ENCODE results near the gene TBL1X. TPM values are rescaled to one million over a fixed set of nuclear protein-coding genes. Genes with fewer than 3 reads are reported as not detected.

Gene TBL1X
- total and polyA plus RNA-seq, 4 donors = 10.1 to 16.0 (median 13.5) TPM

DNA sequence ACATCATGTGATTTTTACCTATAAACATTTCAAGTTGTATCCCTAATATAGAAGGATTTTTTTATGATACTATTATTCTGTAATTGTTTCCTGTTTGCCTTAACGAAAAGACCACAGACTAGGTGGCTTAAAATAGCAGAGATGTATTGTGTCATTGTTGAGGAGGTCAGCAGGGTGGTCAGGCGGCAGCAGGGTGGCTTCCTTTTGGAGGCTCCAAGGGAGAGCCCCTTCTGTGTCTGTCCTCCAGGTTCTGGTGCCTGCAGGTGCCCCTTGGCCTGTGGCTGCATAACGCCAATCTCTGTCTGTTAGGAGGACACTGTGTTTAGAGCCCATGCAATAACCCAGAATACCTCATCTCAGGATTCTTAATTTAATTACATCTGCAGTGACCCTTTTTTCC, 118.1 kb downstream of the TBL1X start:
- no peak overlapping the region for H3K4me3 ChIP-seq (ENCODE audit: low read depth, low read length)
- WGBS (ENCODE audit: insufficient coverage) = 58% methylated on average over 3 of the region's 3 CpGs

DNA sequence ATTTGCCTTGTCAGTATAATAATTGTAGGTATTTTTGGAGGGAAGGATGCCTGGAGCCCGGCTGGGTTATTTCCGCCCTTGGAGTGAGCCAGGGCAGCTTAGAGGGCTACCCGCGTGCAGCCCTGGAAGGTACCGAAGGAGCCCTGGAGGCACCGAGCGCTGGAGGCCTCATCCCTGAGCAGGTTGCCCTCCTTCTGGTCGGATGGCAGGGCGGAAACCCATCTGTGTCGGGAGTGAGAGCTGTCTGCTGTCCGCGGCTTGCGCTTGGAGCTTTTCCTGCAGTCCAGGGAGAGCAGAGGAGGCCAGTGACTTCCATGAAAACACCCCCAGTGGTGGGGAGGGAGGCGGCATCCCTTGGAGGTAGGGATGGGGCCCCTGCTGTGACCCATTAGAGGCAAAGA, 122.1 kb downstream of the TBL1X start:
- no peaks in the 10 kb centered on the region for H3K4me1 ChIP-seq (ENCODE audit: control insufficient read depth, insufficient read depth, low read length)
- DNase-seq (ENCODE audit: low read depth in 4 of 6, low spot score in 6 of 6) = no peak
- no peak overlapping the region for H3K4me3 ChIP-seq (ENCODE audit: low read depth, low read length)
- no peaks in the 10 kb centered on the region for H3K36me3 ChIP-seq (ENCODE audit: control insufficient read depth, insufficient read depth, low read length)
- H3K27me3 ChIP-seq (ENCODE audit: control insufficient read depth, insufficient read depth, low read length) = no peaks in the 10 kb centered on the region
- WGBS (ENCODE audit: insufficient coverage) = 75% methylated on average over 11 of the region's 14 CpGs
- H3K27ac ChIP-seq (ENCODE audit: low read depth, low read length) = no peak overlapping the region
- no peaks in the 10 kb centered on the region for H3K9me3 ChIP-seq (ENCODE audit: control insufficient read depth, insufficient read depth, low read length)

More for the DNA sequence above, 118.1 kb downstream of the TBL1X start:
- Histone ChIP-seq H3K4me1 (ENCODE audit: control insufficient read depth, insufficient read depth, low read length) (peaks cover 6% of the 10 kb centered on the region), H3K9me3 (ENCODE audit: control insufficient read depth, insufficient read depth, low read length) (no peaks in the 10 kb centered on the region), H3K27ac (ENCODE audit: low read depth, low read length) (no peak overlapping the region), H3K36me3 (ENCODE audit: control insufficient read depth, insufficient read depth, low read length) (no peaks in the 10 kb centered on the region), H3K27me3 (ENCODE audit: control insufficient read depth, insufficient read depth, low read length) (no peaks in the 10 kb centered on the region)
- DNase-seq (ENCODE audit: low read depth in 4 of 6, low spot score in 6 of 6) = no peak

DNA sequence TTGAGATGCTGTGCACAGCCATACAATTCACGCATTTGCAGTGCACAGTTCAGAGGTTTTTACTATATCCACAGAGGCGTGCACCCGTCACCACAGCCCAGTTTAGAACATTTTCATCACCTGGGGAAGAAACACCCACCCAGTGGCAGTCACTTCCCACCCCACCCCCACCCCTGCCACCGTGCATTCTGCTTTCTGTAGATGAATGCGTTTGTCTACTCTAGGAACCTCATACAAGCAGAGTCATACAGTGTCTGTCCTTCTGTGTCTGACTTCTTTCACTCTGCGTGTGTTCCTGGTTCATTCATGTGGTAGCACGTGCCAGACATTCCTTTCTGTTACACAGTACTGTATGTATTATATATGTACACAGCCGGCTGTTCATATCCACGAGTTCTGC, 122.8 kb downstream of the TBL1X start:
- H3K27me3 ChIP-seq (ENCODE audit: control insufficient read depth, insufficient read depth, low read length) = no peaks in the 10 kb centered on the region
- no peaks in the 10 kb centered on the region for H3K9me3 ChIP-seq (ENCODE audit: control insufficient read depth, insufficient read depth, low read length)
- WGBS (ENCODE audit: insufficient coverage) = 60% methylated on average over 1 of the region's 9 CpGs
- no peaks in the 10 kb centered on the region for H3K4me1 ChIP-seq (ENCODE audit: control insufficient read depth, insufficient read depth, low read length)
- no peaks in the 10 kb centered on the region for H3K36me3 ChIP-seq (ENCODE audit: control insufficient read depth, insufficient read depth, low read length)
- H3K4me3 ChIP-seq (ENCODE audit: low read depth, low read length) = no peak overlapping the region
- no peak overlapping the region for H3K27ac ChIP-seq (ENCODE audit: low read depth, low read length)
- DNase-seq (ENCODE audit: low read depth in 4 of 6, low spot score in 6 of 6) = no peak

DNA sequence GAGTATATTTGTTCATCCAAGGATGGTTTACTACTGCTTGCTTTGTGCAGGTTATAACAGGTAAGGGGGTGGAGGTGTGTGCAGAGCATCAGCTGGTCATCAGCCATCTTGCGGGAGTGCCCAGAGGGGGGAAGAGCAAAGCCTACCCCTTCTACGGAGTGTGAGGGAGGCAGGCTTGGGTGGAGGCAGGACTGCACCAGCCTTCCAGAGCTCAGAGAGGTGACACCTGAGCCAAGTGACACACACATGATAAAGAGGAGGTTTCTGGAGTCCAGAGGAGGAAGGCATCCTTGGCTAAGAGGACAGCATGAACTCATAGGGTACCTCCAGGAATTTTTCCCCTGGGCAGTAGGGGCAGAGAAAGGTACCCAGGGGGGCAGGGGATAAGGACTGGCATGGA, 126.6 kb downstream of the TBL1X start:
- peaks cover under 1% of the 10 kb centered on the region for H3K4me1 ChIP-seq (ENCODE audit: control insufficient read depth, insufficient read depth, low read length)
- no peak overlapping the region for H3K27ac ChIP-seq (ENCODE audit: low read depth, low read length)
- H3K36me3 ChIP-seq (ENCODE audit: control insufficient read depth, insufficient read depth, low read length) = no peaks in the 10 kb centered on the region
- WGBS (ENCODE audit: insufficient coverage) = 94% methylated on average over 2 of the region's 2 CpGs
- H3K9me3 ChIP-seq (ENCODE audit: control insufficient read depth, insufficient read depth, low read length) = no peaks in the 10 kb centered on the region
- no peak overlapping the region for H3K4me3 ChIP-seq (ENCODE audit: low read depth, low read length)
- no peaks in the 10 kb centered on the region for H3K27me3 ChIP-seq (ENCODE audit: control insufficient read depth, insufficient read depth, low read length)
- no peak for DNase-seq (ENCODE audit: low read depth in 4 of 6, low spot score in 6 of 6)

DNA sequence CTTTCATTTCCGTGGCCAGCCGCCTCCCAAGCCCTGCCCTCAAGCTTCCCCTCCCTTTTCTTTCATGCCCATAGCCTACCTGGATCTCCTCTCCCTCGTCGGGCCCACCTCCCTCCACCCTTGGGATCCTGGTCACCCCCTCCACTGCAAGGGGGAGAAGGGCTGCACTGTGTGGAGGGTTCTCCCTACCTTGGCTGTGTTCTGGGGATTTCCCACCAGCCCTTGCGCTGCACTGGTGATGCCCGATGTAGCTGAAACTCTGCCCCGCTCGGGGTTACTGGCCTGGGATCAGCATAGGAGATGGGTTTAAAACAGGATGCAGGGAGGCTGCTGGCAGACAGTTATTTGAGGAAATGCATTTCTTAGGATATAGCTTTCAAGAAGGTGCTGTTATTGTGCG, 128.9 kb downstream of the TBL1X start:
- Histone ChIP-seq H3K9me3 (ENCODE audit: control insufficient read depth, insufficient read depth, low read length) (no peaks in the 10 kb centered on the region), H3K27me3 (ENCODE audit: control insufficient read depth, insufficient read depth, low read length) (no peaks in the 10 kb centered on the region), H3K36me3 (ENCODE audit: control insufficient read depth, insufficient read depth, low read length) (no peaks in the 10 kb centered on the region), H3K4me1 (ENCODE audit: control insufficient read depth, insufficient read depth, low read length) (peaks cover 6% of the 10 kb centered on the region), H3K4me3 (ENCODE audit: low read depth, low read length) (no peak overlapping the region), H3K27ac (ENCODE audit: low read depth, low read length) (no peak overlapping the region)
- 83% methylated on average over 5 of the region's 9 CpGs for WGBS (ENCODE audit: insufficient coverage)
- no peak for DNase-seq (ENCODE audit: low read depth in 4 of 6, low spot score in 6 of 6)

DNA sequence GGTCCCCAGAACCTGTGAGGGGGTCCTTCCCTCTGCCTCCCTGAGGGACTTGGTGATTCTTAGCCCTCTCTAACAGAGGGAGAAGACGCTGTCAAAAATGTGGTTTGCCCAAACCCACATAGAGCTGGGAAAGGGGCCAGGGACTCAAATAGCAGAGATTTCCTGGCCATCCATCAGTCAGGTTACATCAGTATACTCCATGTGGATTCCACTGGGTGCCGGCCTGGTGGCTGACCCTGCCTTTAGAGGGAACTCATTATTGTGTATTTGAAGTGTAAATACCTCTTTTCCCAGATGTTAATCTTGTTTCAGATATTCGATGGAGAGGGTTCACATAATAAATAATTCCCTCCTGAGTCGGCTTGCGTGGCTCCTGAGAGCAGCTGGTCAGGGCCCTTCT, 130.3 kb downstream of the TBL1X start:
- Histone ChIP-seq H3K27me3 (ENCODE audit: control insufficient read depth, insufficient read depth, low read length) (no peaks in the 10 kb centered on the region), H3K9me3 (ENCODE audit: control insufficient read depth, insufficient read depth, low read length) (no peaks in the 10 kb centered on the region), H3K27ac (ENCODE audit: low read depth, low read length) (no peak overlapping the region), H3K36me3 (ENCODE audit: control insufficient read depth, insufficient read depth, low read length) (no peaks in the 10 kb centered on the region), H3K4me1 (ENCODE audit: control insufficient read depth, insufficient read depth, low read length) (peaks cover 6% of the 10 kb centered on the region), H3K4me3 (ENCODE audit: low read depth, low read length) (no peak overlapping the region)
- no peak for DNase-seq (ENCODE audit: low read depth in 4 of 6, low spot score in 6 of 6)
- WGBS (ENCODE audit: insufficient coverage) = 40% methylated on average over 1 of the region's 5 CpGs

DNA sequence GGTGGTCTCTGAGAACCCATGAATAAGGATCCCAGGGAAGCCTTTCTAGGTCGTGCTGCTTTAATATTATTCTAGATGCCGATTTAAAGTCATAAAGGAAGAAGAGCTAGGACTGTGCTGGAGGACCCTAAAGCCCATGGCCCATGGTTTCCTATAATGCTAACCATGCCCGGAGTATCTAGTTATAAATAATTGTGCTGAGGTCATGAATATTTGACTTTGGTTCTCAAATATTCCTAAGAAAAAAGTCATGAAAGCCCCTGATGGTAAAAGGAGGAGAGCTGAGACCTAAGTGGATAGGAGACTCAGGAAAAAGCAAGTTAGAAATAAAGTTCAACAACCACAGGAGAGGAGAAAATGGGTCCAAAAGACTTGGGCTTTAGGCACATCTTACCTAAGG, 132.0 kb downstream of the TBL1X start:
- DNase-seq (ENCODE audit: low read depth in 4 of 6, low spot score in 6 of 6) = no peak
- H3K36me3 ChIP-seq (ENCODE audit: control insufficient read depth, insufficient read depth, low read length) = no peaks in the 10 kb centered on the region
- H3K27ac ChIP-seq (ENCODE audit: low read depth, low read length) = no peak overlapping the region
- no peaks in the 10 kb centered on the region for H3K27me3 ChIP-seq (ENCODE audit: control insufficient read depth, insufficient read depth, low read length)
- peaks cover 6% of the 10 kb centered on the region for H3K4me1 ChIP-seq (ENCODE audit: control insufficient read depth, insufficient read depth, low read length)
- WGBS (ENCODE audit: insufficient coverage) = 85% methylated on average over 2 of the region's 3 CpGs
- H3K9me3 ChIP-seq (ENCODE audit: control insufficient read depth, insufficient read depth, low read length) = no peaks in the 10 kb centered on the region
- no peak overlapping the region for H3K4me3 ChIP-seq (ENCODE audit: low read depth, low read length)

DNA sequence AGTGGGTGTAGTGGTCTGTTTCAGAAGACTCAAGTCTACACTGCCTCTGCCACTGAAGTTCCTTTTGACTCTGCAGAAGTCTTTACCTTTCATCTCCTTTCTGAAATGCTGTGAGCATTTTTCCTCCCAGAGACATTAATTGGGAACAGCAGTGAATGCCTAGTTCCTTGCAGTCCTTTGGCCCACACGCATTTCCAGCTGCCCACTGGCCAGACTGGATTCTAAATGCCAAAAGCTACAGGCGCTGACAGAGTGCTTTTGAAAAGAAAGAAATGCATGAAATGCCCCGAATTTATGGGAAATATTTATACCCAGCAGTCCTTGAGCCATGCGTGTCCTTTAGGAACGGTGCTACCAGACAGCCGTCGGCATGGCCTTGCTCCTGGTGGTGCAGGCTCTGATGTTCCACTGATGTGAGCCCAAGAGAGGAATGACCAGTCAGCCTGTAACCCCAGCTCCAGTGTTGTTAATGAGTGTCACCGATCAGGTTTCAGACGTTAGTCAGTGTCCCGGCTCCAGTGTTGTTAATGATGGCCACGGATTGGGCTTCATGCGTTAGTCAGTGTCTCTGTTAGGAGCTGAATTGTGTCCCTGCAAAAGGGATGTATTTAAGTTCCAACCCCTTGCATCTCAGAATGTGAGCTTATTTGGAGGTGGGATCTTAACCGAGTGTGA, 132.6 kb downstream of the TBL1X start:
- H3K27me3 ChIP-seq (ENCODE audit: control insufficient read depth, insufficient read depth, low read length) = no peaks in the 10 kb centered on the region
- H3K4me3 ChIP-seq (ENCODE audit: low read depth, low read length) = no peak overlapping the region
- H3K4me1 ChIP-seq (ENCODE audit: control insufficient read depth, insufficient read depth, low read length) = peaks cover 6% of the 10 kb centered on the region
- no peaks in the 10 kb centered on the region for H3K36me3 ChIP-seq (ENCODE audit: control insufficient read depth, insufficient read depth, low read length)
- 80% methylated on average over 12 of the region's 13 CpGs for WGBS (ENCODE audit: insufficient coverage)
- DNase-seq (ENCODE audit: low read depth in 4 of 6, low spot score in 6 of 6) = no peak
- no peak overlapping the region for H3K27ac ChIP-seq (ENCODE audit: low read depth, low read length)
- H3K9me3 ChIP-seq (ENCODE audit: control insufficient read depth, insufficient read depth, low read length) = no peaks in the 10 kb centered on the region

DNA sequence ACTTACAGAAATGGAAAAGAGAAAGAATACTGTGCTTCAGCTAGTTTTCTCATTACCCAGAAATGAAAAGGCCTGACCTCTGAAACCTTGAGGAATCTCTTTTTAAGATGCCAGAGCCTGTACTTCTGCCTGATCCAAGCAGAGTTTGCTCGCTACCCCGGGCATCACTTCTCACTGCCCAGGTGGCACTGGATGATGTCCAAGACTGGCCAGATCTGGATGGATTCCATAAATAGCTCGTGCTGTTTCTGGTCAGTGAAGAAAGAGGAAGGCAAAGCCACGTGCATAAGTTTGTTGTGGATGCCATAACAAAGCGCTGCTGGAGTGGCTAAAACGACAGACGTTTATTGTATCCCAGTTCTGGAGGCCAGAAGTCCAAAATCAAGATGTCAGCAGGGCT, 133.5 kb downstream of the TBL1X start:
- H3K4me3 ChIP-seq (ENCODE audit: low read depth, low read length) = no peak overlapping the region
- H3K9me3 ChIP-seq (ENCODE audit: control insufficient read depth, insufficient read depth, low read length) = no peaks in the 10 kb centered on the region
- no peaks in the 10 kb centered on the region for H3K27me3 ChIP-seq (ENCODE audit: control insufficient read depth, insufficient read depth, low read length)
- WGBS (ENCODE audit: insufficient coverage) = 50% methylated on average over 7 of the region's 7 CpGs
- H3K36me3 ChIP-seq (ENCODE audit: control insufficient read depth, insufficient read depth, low read length) = no peaks in the 10 kb centered on the region
- H3K4me1 ChIP-seq (ENCODE audit: control insufficient read depth, insufficient read depth, low read length) = peaks cover 7% of the 10 kb centered on the region
- H3K27ac ChIP-seq (ENCODE audit: low read depth, low read length) = no peak overlapping the region
- no peak for DNase-seq (ENCODE audit: low read depth in 4 of 6, low spot score in 6 of 6)

DNA sequence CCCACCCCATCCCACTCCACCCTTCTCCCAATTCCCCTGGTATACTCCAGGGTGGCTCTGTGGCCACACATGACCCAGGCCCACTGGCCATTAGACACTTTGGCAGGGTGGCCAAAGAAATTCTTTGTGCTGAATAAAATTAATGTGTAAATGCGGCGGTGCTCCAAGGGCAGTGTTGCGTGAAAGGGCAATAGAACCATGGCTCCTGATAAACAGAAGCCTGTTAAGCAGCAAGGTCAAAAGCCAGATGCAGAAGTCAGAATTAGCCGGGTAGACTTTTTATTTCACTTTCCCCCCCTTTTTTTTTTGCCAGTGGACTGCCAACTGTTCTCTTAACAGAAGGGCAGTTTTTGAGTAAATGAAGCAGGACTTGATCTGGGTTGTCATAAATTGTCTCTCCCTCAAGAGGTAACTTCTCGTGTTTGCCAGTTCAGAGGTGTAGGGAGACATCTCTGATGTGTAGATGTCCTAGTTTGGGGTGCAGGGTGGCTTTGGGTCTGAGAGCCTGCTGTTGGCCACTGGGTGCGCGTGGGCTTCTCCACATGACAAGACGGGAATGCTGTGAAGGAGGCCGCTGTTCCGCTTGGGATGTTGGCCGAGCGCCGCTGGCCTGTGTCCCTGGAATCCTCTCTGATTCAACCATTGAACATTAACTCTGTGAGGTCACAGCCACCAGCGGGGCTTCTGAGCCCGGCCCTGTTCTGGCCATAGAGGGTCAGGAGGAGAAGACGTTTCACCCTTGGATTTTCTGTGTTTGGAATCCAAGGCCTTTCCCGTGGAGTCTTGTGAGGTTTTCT, 139.5 kb downstream of the TBL1X start:
- Histone ChIP-seq H3K4me3 (ENCODE audit: low read depth, low read length) (no peak overlapping the region), H3K9me3 (ENCODE audit: control insufficient read depth, insufficient read depth, low read length) (no peaks in the 10 kb centered on the region), H3K36me3 (ENCODE audit: control insufficient read depth, insufficient read depth, low read length) (no peaks in the 10 kb centered on the region), H3K4me1 (ENCODE audit: control insufficient read depth, insufficient read depth, low read length) (peaks cover 9% of the 10 kb centered on the region), H3K27me3 (ENCODE audit: control insufficient read depth, insufficient read depth, low read length) (peaks cover 3% of the 10 kb centered on the region), H3K27ac (ENCODE audit: low read depth, low read length) (no peak overlapping the region)
- no peak for DNase-seq (ENCODE audit: low read depth in 4 of 6, low spot score in 6 of 6)
- WGBS (ENCODE audit: insufficient coverage) = 83% methylated on average over 8 of the region's 17 CpGs

All from spinal cord (tissue), 10 donors.